ENCODE results near the gene TRMT10B. TPM values are rescaled to one million over a fixed set of nuclear protein-coding genes. Genes with fewer than 3 reads are reported as not detected.

The TRMT10B gene
- polyA plus RNA-seq (ENCODE audit: low read depth in 6 of 6), result 10 to 100 TPM; 13.3 to 21.6 (median 17.1) TPM

- H3K27me3 Mint-ChIP-seq, result peaks cover 0 to 7% (median 6%) of the 10 kb centered on the region in 3 donors
- peak within 1 kb of the TSS; percentile 81 to 99 (median 96) for H3K4me3 Mint-ChIP-seq
- H3K27ac Mint-ChIP-seq, result peak within 1 kb of the TSS; percentile 89 to 97 (median 94)
- DNase-seq (peak; percentile 66), ATAC-seq (ENCODE audit: low read depth in 2 of 2) (peak; percentile 90 to 92)
- peaks cover 20 to 37% (median 31%) of the 10 kb centered on the region in 3 donors for H3K4me1 Mint-ChIP-seq
- H3K36me3 Mint-ChIP-seq, result no peaks in the 10 kb centered on the region
- H3K9me3 Mint-ChIP-seq, result no peaks in the 10 kb centered on the region
Measured at GRCh38 chr9:37753489-37754190, at the start of gene TRMT10B. TSS of gene TRMT10B (plus strand) at chr9:37753805. CDS start at chr9:37761932, 8,127 bp downstream.

GRCh38 chr9:37705787-37706186 is 47.8 kb upstream of the TRMT10B start:
- Mint-ChIP-seq H3K9me3 (no peaks in the 10 kb centered on the region), H3K27me3 (peaks cover 7 to 14% (median 7%) of the 10 kb centered on the region in 3 donors), H3K4me1 (peaks cover 0 to 3% (median 0%) of the 10 kb centered on the region in 3 donors), H3K36me3 (no peaks in the 10 kb centered on the region), H3K4me3 (no peak overlapping the region), H3K27ac (no peak overlapping the region)
- ATAC-seq (ENCODE audit: low read depth in 2 of 2) (no peak), DNase-seq (no peak)

- Mint-ChIP-seq H3K36me3 (no peaks in the 10 kb centered on the region), H3K9me3 (no peaks in the 10 kb centered on the region), H3K27me3 (peaks cover 7 to 14% (median 7%) of the 10 kb centered on the region in 3 donors), H3K27ac (no peak overlapping the region), H3K4me1 (peaks cover 0 to 3% (median 0%) of the 10 kb centered on the region in 3 donors), H3K4me3 (no peak overlapping the region)
- ATAC-seq (ENCODE audit: low read depth in 2 of 2) (no peak), DNase-seq (no peak)
Measured at GRCh38 chr9:37706290-37706689, 47.3 kb upstream of the TRMT10B start.

GRCh38 chr9:37707748-37708147 is 45.9 kb upstream of the TRMT10B start:
- Mint-ChIP-seq H3K4me3 (no peak overlapping the region), H3K27ac (no peak overlapping the region), H3K9me3 (no peaks in the 10 kb centered on the region), H3K36me3 (no peaks in the 10 kb centered on the region), H3K27me3 (peaks cover 7 to 14% (median 7%) of the 10 kb centered on the region in 3 donors), H3K4me1 (peaks cover 0 to 3% (median 0%) of the 10 kb centered on the region in 3 donors)
- no peak for DNase-seq
- no peak for ATAC-seq (ENCODE audit: low read depth in 2 of 2)

GRCh38 chr9:37710046-37710445 is 43.6 kb upstream of the TRMT10B start:
- H3K27me3 Mint-ChIP-seq, result peaks cover 7 to 14% (median 7%) of the 10 kb centered on the region in 3 donors
- ATAC-seq (ENCODE audit: low read depth in 2 of 2), result no peak
- no peaks in the 10 kb centered on the region for H3K36me3 Mint-ChIP-seq
- H3K27ac Mint-ChIP-seq, result no peak overlapping the region
- peaks cover 0 to 3% (median 0%) of the 10 kb centered on the region in 3 donors for H3K4me1 Mint-ChIP-seq
- no peak for DNase-seq
- H3K9me3 Mint-ChIP-seq, result no peaks in the 10 kb centered on the region
- no peak overlapping the region for H3K4me3 Mint-ChIP-seq

GRCh38 chr9:37715260-37715659 is 38.3 kb upstream of the TRMT10B start:
- Mint-ChIP-seq H3K4me1 (no peaks in the 10 kb centered on the region), H3K9me3 (no peaks in the 10 kb centered on the region), H3K36me3 (no peaks in the 10 kb centered on the region), H3K27me3 (peaks cover 0 to 7% (median 0%) of the 10 kb centered on the region in 3 donors), H3K27ac (no peak overlapping the region), H3K4me3 (no peak overlapping the region)
- no peak for DNase-seq
- no peak for ATAC-seq (ENCODE audit: low read depth in 2 of 2)

- DNase-seq, result no peak
- H3K27ac Mint-ChIP-seq, result no peak overlapping the region
- no peaks in the 10 kb centered on the region for H3K9me3 Mint-ChIP-seq
- no peaks in the 10 kb centered on the region for H3K4me1 Mint-ChIP-seq
- no peak overlapping the region for H3K4me3 Mint-ChIP-seq
- H3K27me3 Mint-ChIP-seq, result peaks cover 0 to 7% (median 0%) of the 10 kb centered on the region in 3 donors
- no peaks in the 10 kb centered on the region for H3K36me3 Mint-ChIP-seq
- ATAC-seq (ENCODE audit: low read depth in 2 of 2), result no peak
Measured at GRCh38 chr9:37715991-37716505, 37.6 kb upstream of the TRMT10B start.

GRCh38 chr9:37719526-37719925 is 34.1 kb upstream of the TRMT10B start:
- Mint-ChIP-seq H3K4me3 (no peak overlapping the region), H3K27me3 (peaks cover 0 to 7% (median 0%) of the 10 kb centered on the region in 3 donors), H3K27ac (no peak overlapping the region), H3K4me1 (no peaks in the 10 kb centered on the region), H3K36me3 (no peaks in the 10 kb centered on the region), H3K9me3 (no peaks in the 10 kb centered on the region)
- ATAC-seq (ENCODE audit: low read depth in 2 of 2) (peak in 1 of 2 donors; percentile 45), DNase-seq (no peak)

- no peak for DNase-seq
- Mint-ChIP-seq H3K27ac (no peak overlapping the region), H3K9me3 (peaks cover 0 to 1% (median 0%) of the 10 kb centered on the region in 7 donors), H3K36me3 (no peaks in the 10 kb centered on the region), H3K4me3 (no peak overlapping the region), H3K4me1 (no peaks in the 10 kb centered on the region), H3K27me3 (peaks cover 3 to 22% (median 15%) of the 10 kb centered on the region in 3 donors)
- ATAC-seq (ENCODE audit: low read depth in 2 of 2), result no peak
Measured at GRCh38 chr9:37727013-37727412, 26.6 kb upstream of the TRMT10B start.

GRCh38 chr9:37729499-37729898 is 24.1 kb upstream of the TRMT10B start:
- peaks cover 3 to 22% (median 15%) of the 10 kb centered on the region in 3 donors for H3K27me3 Mint-ChIP-seq
- no peaks in the 10 kb centered on the region for H3K36me3 Mint-ChIP-seq
- H3K4me3 Mint-ChIP-seq, result no peak overlapping the region
- no peak overlapping the region for H3K27ac Mint-ChIP-seq
- ATAC-seq (ENCODE audit: low read depth in 2 of 2) (no peak), DNase-seq (no peak)
- no peaks in the 10 kb centered on the region for H3K4me1 Mint-ChIP-seq
- peaks cover 0 to 1% (median 0%) of the 10 kb centered on the region in 7 donors for H3K9me3 Mint-ChIP-seq

- Mint-ChIP-seq H3K4me1 (no peaks in the 10 kb centered on the region), H3K4me3 (no peak overlapping the region), H3K27ac (no peak overlapping the region), H3K36me3 (no peaks in the 10 kb centered on the region), H3K27me3 (peaks cover 8 to 28% (median 20%) of the 10 kb centered on the region in 3 donors), H3K9me3 (peaks cover 0 to 1% (median 0%) of the 10 kb centered on the region in 7 donors)
- DNase-seq (no peak), ATAC-seq (ENCODE audit: low read depth in 2 of 2) (no peak)
Measured at GRCh38 chr9:37730256-37730655, 23.3 kb upstream of the TRMT10B start.

- no peak overlapping the region for H3K4me3 Mint-ChIP-seq
- no peaks in the 10 kb centered on the region for H3K36me3 Mint-ChIP-seq
- no peaks in the 10 kb centered on the region for H3K4me1 Mint-ChIP-seq
- no peak overlapping the region for H3K27ac Mint-ChIP-seq
- DNase-seq (no peak), ATAC-seq (ENCODE audit: low read depth in 2 of 2) (no peak)
- H3K27me3 Mint-ChIP-seq, result peaks cover 8 to 31% (median 23%) of the 10 kb centered on the region in 3 donors
- H3K9me3 Mint-ChIP-seq, result peaks cover 0 to 1% (median 0%) of the 10 kb centered on the region in 7 donors
Measured at GRCh38 chr9:37730839-37731238, 22.8 kb upstream of the TRMT10B start.

- Mint-ChIP-seq H3K27me3 (peaks cover 5 to 23% (median 23%) of the 10 kb centered on the region in 3 donors), H3K9me3 (peaks cover 0 to 1% (median 0%) of the 10 kb centered on the region in 7 donors), H3K36me3 (no peaks in the 10 kb centered on the region)
Measured at GRCh38 chr9:37732086-37732741, 21.4 kb upstream of the TRMT10B start.

More at GRCh38 chr9:37732086-37732741, 21.4 kb upstream of the TRMT10B start:
- ATAC-seq (ENCODE audit: low read depth in 2 of 2) (no peak), DNase-seq (no peak)
- H3K27ac Mint-ChIP-seq, result no peak overlapping the region
- H3K4me1 Mint-ChIP-seq, result no peaks in the 10 kb centered on the region
- H3K4me3 Mint-ChIP-seq, result no peak overlapping the region
